Gastrocnemius medialis (tissue), 4 donors: Measurements from ENCODE around the gene LEPR. TPM values are rescaled to one million over a fixed set of nuclear protein-coding genes. Genes with fewer than 3 reads are reported as not detected.

ENCODE experiments used
- ATAC-seq, 2 donors: fragments of 150-250 bp; one replicate each; pipeline ENCODE4 v1.9.1; 2016
- DNase-seq, 2 donors: peaks; one replicate each; pipeline ENCODE4 v3.0.0-alpha.2; 2019
- H3K27ac ChIP-seq, 4 donors: fragments of 200-600 bp; sonication (generic); 1 replicate in 1 of 4; 2 replicates in 3 of 4; pipeline ENCODE4 v1.5.1; 2016 to 2018; ENCODE audit warnings: mild to moderate bottlenecking in 2 of 4, moderate library complexity in 1 of 4
- H3K27me3 ChIP-seq, 3 donors: fragments of 200-600 bp; sonication (generic) in 2 of 3; 1 replicate in 1 of 3; 2 replicates in 2 of 3; pipeline versions ENCODE4 v1.5.1 to v1.6.0; 2016 to 2019; ENCODE audit warnings: mild to moderate bottlenecking in 1 of 3, moderate library complexity in 1 of 3
- H3K36me3 ChIP-seq, 2 donors: fragments of 200-600 bp; sonication (generic) in 1 of 2; one replicate each; pipeline ENCODE4 v1.5.1; 2017 to 2018
- H3K4me1 ChIP-seq, 2 donors: fragments of 200-600 bp; sonication (generic) in 1 of 2; one replicate each; pipeline ENCODE4 v1.5.1; 2016 to 2017; ENCODE audit warnings: mild to moderate bottlenecking in 2 of 2
- H3K4me3 ChIP-seq, 4 donors: fragments of 200-600 bp; sonication (generic) in 3 of 4; 1 replicate in 1 of 4; 2 replicates in 3 of 4; pipeline ENCODE4 v1.5.1; 2016 to 2019; ENCODE audit warnings: mild to moderate bottlenecking in 2 of 4
- H3K9me3 ChIP-seq, 3 donors: fragments of 200-600 bp; sonication (generic) in 2 of 3; 1 replicate in 1 of 3; 2 replicates in 2 of 3; pipeline ENCODE4 v1.5.1; 2016 to 2019
- CTCF ChIP-seq, 5 experiments: fragments of 450-650 bp in 3 of 5; fragments of 200-600 bp in 2 of 5; sonication (generic) in 2 of 5; IDR thresholded peaks in 4 of 5; conservative IDR thresholded peaks in 1 of 5; 1 replicate in 4 of 5; 2 replicates in 1 of 5; pipeline ENCODE4 v1.5.1; 2016 to 2019; ENCODE audit warnings: antibody characterized with exemption in 5 of 5, mild to moderate bottlenecking in 3 of 5, moderate library complexity in 3 of 5
- POLR2A ChIP-seq, 2 donors: fragments of 450-650 bp; IDR thresholded peaks; one replicate each; pipeline ENCODE4 v1.6.1; 2017; ENCODE audit warnings: antibody characterized with exemption in 2 of 2, mild to moderate bottlenecking in 2 of 2, moderate library complexity in 2 of 2
- in situ Hi-C, 4 donors: fragments of 200-750 bp; cut with MboI; loops; one replicate each; pipeline versions ENCODE4 v1.15.0 to v1.8.0; 2017; ENCODE audit warnings: low sequenced_read_pairs in 4 of 4
- intact Hi-C: fragments of 100-400 bp; cut with DNase I; formaldehyde crosslinking; loops from one replicate; pipeline ENCODE4 v1.15.1; 2023; ENCODE audit warnings: low total_unique reads
- total RNA-seq, 4 donors: library from RNA; depleted of rRNA; stranded (reverse); fragments of >200 nt; gene quantifications; one replicate each; pipeline versions ENCODE4 v1.1.0 to v1.2.3, GENCODE V29; 2016

LEPR gene
- total RNA-seq, 4 donors from 2014 or later = 4.0 to 7.4 (median 4.2) TPM

- TF ChIP-seq CTCF (IDR thresholded peaks at IDR 0.05 in 4 of 5, conservative IDR thresholded peaks at IDR 0.05 in 1 of 5) (no peak), POLR2A (IDR thresholded peaks at IDR 0.05) (peak; percentile 22 to 26)
- Histone ChIP-seq H3K36me3 (peaks cover 0 to 4% of the 10 kb centered on the region in 2 donors), H3K27ac (peak overlapping the region; percentile 94 to 97 (median 96)), H3K4me1 (peaks cover 22 to 30% of the 10 kb centered on the region in 2 donors), H3K9me3 (no peaks in the 10 kb centered on the region), H3K4me3 (peak overlapping the region; percentile 58 to 86 (median 72)), H3K27me3 (no peaks in the 10 kb centered on the region)
- peak; percentile 98 for DNase-seq
- in situ Hi-C loops = loop anchor here in 1 of 4 donors (5.0 to 25.0 kb wide), 2 partner anchors 353 to 558 kb away; no protein-coding TSS in a partner anchor
- intact Hi-C loops = loop anchor here (1.0 to 10.0 kb wide), 5 partner anchors 94 to 1805 kb away; no protein-coding TSS in a partner anchor
- ATAC-seq = peak; percentile 84 to 85
These were observed 533 bp upstream of the LEPR start for GRCh38 chr1:65419681-65420589.

DNA sequence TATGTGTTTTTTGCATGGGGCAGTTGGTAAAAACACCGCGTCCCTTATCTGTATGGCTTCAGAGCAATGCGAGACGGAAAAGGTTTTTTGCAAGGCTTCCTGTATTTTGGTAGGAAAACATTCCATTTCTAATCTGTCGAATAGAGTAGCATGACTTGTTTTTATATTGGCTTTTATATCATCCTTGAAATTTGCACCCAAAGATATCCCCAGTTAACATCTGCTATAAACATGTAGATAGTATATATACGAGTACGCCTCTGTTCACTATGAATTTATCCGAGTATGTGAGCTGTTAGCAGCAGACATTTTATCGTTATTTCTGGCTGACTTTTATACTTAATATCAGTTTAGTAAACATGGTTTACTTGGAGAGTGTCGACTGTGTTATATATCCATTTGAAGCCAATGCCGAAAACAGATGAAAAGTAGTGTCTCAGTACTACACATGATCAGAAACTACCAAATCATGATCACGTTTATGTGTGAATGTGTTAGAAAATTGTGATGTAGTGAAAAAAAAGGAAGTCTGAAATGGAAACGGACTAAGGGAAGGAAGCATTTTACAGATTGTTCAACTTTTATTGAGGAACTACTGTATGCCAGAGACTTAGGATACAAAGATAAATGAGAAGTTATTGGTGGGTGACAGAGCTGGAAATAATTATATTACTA is 1.0 kb downstream of the LEPR start:
- ATAC-seq (no peak), DNase-seq (no peak)
- Histone ChIP-seq H3K27me3 (no peaks in the 10 kb centered on the region), H3K4me3 (peak overlapping the region; percentile 75 to 87 (median 84)), H3K4me1 (peaks cover 22 to 30% of the 10 kb centered on the region in 2 donors), H3K36me3 (peaks cover 0 to 18% of the 10 kb centered on the region in 2 donors), H3K27ac (peak overlapping the region; percentile 94 to 97 (median 96)), H3K9me3 (no peaks in the 10 kb centered on the region)
- in situ Hi-C loops = loop anchor here in 1 of 4 donors (5.0 to 25.0 kb wide), 2 partner anchors 354 to 559 kb away; no protein-coding TSS in a partner anchor
- TF ChIP-seq CTCF (IDR thresholded peaks at IDR 0.05 in 4 of 5, conservative IDR thresholded peaks at IDR 0.05 in 1 of 5) (no peak), POLR2A (IDR thresholded peaks at IDR 0.05) (no peak)
- intact Hi-C loops = loop anchor here (5.0 to 10.0 kb wide), 4 partner anchors 164 to 1807 kb away; no protein-coding TSS in a partner anchor

GRCh38 chr1:65422241-65423203 is 2.1 kb downstream of the LEPR start:
- TF ChIP-seq POLR2A (IDR thresholded peaks at IDR 0.05) = no peak
- no peak for TF ChIP-seq CTCF (IDR thresholded peaks at IDR 0.05 in 4 of 5, conservative IDR thresholded peaks at IDR 0.05 in 1 of 5)
- Histone ChIP-seq H3K36me3 (peaks cover 0 to 28% of the 10 kb centered on the region in 2 donors), H3K4me3 (peak overlapping the region in 3 of 4 donors; percentile 75 to 86 (median 81)), H3K27me3 (no peaks in the 10 kb centered on the region), H3K27ac (peak overlapping the region; percentile 35 to 97 (median 96)), H3K9me3 (no peaks in the 10 kb centered on the region), H3K4me1 (peaks cover 22 to 30% of the 10 kb centered on the region in 2 donors)
- no peak for DNase-seq
- no peak for ATAC-seq
- intact Hi-C loops (loop anchor here (5.0 to 10.0 kb wide), 4 partner anchors 165 to 1808 kb away; no protein-coding TSS in a partner anchor), in situ Hi-C loops (loop anchor here in 1 of 4 donors (5.0 to 25.0 kb wide), 2 partner anchors 355 to 560 kb away; no protein-coding TSS in a partner anchor)
